Type B pancreatic cell (in vitro differentiated cells): ENCODE data around the gene ATP4A. TPM values are rescaled to one million over a fixed set of nuclear protein-coding genes. Genes with fewer than 3 reads are reported as not detected.

Experiments
- DNase-seq: peaks from one replicate; pipeline ENCODE4 v3.0.0; 2021; ENCODE audit warnings: mixed read lengths; ENCODE audit not compliant: unreplicated experiment; ENCODE audit errors: extremely low spot score
- H3K27ac Mint-ChIP-seq: 2 replicates; pipeline ENCODE4 v1.8.0; 2021; ENCODE audit warnings: mild to moderate bottlenecking, mixed read lengths
- H3K27me3 Mint-ChIP-seq: 2 replicates; pipeline ENCODE4 v1.8.0; 2021; ENCODE audit warnings: mixed read lengths
- H3K36me3 Mint-ChIP-seq: 2 replicates; pipeline ENCODE4 v1.8.0; 2021; ENCODE audit warnings: mixed read lengths
- H3K4me1 Mint-ChIP-seq: one replicate; pipeline ENCODE4 v1.8.0; 2021; ENCODE audit warnings: mixed read lengths; ENCODE audit not compliant: unreplicated experiment
- H3K4me3 Mint-ChIP-seq: 2 replicates; pipeline ENCODE4 v1.8.0; 2021; ENCODE audit warnings: mild to moderate bottlenecking, mixed read lengths
- H3K9me3 Mint-ChIP-seq: 2 replicates; pipeline ENCODE4 v1.8.0; 2021; ENCODE audit warnings: mixed read lengths
- total RNA-seq: library from RNA; stranded (reverse); gene quantifications from 2 replicates; pipeline ENCODE4 v1.2.1, GENCODE V29; 2021; ENCODE audit warnings: low replicate concordance
- TF ChIP-seq, protein P1 (sequence below): fragments of 200-600 bp; sonication (generic); conservative IDR thresholded peaks from 2 replicates; pipeline ENCODE4 v1.5.0; 2021; ENCODE audit warnings: antibody characterized with exemption, mild to moderate bottlenecking

ATP4A gene
- total RNA-seq, 1 donor from 2014 or later = 16.8 TPM

DNA sequence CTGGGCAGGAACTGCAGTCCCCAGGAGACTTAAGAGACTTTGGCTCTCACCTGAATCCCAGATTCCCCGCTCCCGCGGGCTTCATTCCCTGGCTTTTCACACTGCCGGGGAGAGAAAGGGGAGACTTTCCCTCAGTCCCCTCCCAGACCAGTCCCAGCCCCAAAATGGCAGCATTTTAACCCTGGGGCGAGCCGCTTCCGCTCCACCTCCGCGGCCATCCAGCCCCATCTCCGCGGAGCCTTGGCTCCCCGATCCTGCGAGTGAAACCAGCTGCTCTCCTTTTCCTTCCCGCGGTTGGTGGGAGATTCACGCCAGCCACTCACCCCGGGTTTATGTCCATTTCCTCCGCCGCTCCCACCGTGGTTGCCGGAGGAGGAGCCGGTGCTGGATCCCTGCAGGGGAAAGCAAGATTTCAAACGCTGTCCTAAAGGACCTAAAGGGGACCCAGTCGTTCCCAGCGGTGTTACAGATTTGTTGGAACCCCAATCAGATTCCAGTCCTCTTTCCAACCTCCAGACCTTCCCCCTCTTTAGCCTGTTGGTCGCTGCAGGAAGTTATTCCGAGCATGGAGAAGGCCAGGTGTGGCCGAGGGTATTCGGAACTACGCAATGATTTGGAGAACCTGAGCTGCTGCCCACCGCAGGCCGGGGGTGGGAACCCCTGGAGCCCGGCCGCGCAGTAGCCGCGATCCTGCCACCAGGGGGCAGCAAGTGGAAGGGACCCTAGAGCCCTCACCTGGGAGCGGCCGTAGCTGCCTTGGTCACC lies 53.4 kb downstream of the ATP4A start:
- peak; percentile 89 for DNase-seq
- peaks cover 9% of the 10 kb centered on the region for H3K4me1 Mint-ChIP-seq
- peak overlapping the region; percentile 91 for H3K4me3 Mint-ChIP-seq
- TF ChIP-seq, protein P1, sequence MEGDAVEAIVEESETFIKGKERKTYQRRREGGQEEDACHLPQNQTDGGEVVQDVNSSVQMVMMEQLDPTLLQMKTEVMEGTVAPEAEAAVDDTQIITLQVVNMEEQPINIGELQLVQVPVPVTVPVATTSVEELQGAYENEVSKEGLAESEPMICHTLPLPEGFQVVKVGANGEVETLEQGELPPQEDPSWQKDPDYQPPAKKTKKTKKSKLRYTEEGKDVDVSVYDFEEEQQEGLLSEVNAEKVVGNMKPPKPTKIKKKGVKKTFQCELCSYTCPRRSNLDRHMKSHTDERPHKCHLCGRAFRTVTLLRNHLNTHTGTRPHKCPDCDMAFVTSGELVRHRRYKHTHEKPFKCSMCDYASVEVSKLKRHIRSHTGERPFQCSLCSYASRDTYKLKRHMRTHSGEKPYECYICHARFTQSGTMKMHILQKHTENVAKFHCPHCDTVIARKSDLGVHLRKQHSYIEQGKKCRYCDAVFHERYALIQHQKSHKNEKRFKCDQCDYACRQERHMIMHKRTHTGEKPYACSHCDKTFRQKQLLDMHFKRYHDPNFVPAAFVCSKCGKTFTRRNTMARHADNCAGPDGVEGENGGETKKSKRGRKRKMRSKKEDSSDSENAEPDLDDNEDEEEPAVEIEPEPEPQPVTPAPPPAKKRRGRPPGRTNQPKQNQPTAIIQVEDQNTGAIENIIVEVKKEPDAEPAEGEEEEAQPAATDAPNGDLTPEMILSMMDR = peak; percentile 96
- no peaks in the 10 kb centered on the region for H3K9me3 Mint-ChIP-seq
- H3K27ac Mint-ChIP-seq = peak overlapping the region; percentile 96
- peaks cover 48% of the 10 kb centered on the region for H3K27me3 Mint-ChIP-seq
- H3K36me3 Mint-ChIP-seq = peaks cover 5% of the 10 kb centered on the region

GRCh38 chr19:35509018-35509652 lies 54.3 kb downstream of the ATP4A start:
- TF ChIP-seq, protein P1 = no peak
- Mint-ChIP-seq H3K36me3 (peaks cover 5% of the 10 kb centered on the region), H3K27me3 (peaks cover 44% of the 10 kb centered on the region), H3K9me3 (no peaks in the 10 kb centered on the region), H3K27ac (peak overlapping the region; percentile 96), H3K4me1 (peaks cover 9% of the 10 kb centered on the region), H3K4me3 (peak overlapping the region; percentile 91)
- DNase-seq = no peak

GRCh38 chr19:35508129-35508528 lies 55.3 kb downstream of the ATP4A start:
- H3K4me1 Mint-ChIP-seq = peaks cover 9% of the 10 kb centered on the region
- H3K36me3 Mint-ChIP-seq = peaks cover 5% of the 10 kb centered on the region
- H3K27ac Mint-ChIP-seq = no peak overlapping the region
- DNase-seq = no peak
- H3K27me3 Mint-ChIP-seq = peaks cover 38% of the 10 kb centered on the region
- peak overlapping the region; percentile 91 for H3K4me3 Mint-ChIP-seq
- TF ChIP-seq, protein P1 = no peak
- no peaks in the 10 kb centered on the region for H3K9me3 Mint-ChIP-seq

DNA sequence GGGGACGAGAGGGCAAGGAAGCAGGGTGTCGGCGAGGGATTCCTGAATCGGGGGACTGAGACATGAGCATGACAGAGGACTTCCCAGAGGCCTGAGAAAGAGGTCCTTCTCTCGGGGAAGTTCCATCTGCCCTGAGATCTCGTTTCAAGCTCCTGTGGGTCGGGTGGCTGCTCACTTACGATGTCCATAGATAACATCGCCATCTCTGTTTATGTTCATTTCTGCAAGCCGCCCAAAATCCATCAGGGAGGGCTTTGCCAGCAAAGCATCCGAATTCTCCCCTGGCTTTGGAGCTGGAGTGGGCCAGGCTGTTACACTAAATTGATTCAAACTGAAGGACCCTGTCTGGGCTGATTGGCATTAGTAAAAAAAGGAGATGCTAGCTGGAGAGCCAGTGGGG lies 55.9 kb downstream of the ATP4A start:
- H3K27ac Mint-ChIP-seq = no peak overlapping the region
- peaks cover 5% of the 10 kb centered on the region for H3K36me3 Mint-ChIP-seq
- no peak for DNase-seq
- H3K4me3 Mint-ChIP-seq = no peak overlapping the region
- H3K27me3 Mint-ChIP-seq = peaks cover 32% of the 10 kb centered on the region
- peaks cover 9% of the 10 kb centered on the region for H3K4me1 Mint-ChIP-seq
- TF ChIP-seq, protein P1 = no peak
- no peaks in the 10 kb centered on the region for H3K9me3 Mint-ChIP-seq

- Mint-ChIP-seq H3K27me3 (peaks cover 28% of the 10 kb centered on the region), H3K36me3 (peaks cover 5% of the 10 kb centered on the region), H3K4me1 (peaks cover 9% of the 10 kb centered on the region), H3K4me3 (no peak overlapping the region), H3K9me3 (no peaks in the 10 kb centered on the region), H3K27ac (no peak overlapping the region)
- DNase-seq = no peak
- TF ChIP-seq, protein P1 = no peak
Measured at GRCh38 chr19:35506011-35506410, 57.4 kb downstream of the ATP4A start.
